ENCODE measurements around the gene TBX10.

GRCh38 chr11:67642173-67643120, 2.9 kb upstream of the TBX10 start:
- TF ChIP-seq CTCF (IDR thresholded peaks at IDR 0.05; ENCODE audit: low read depth, low read length, poor library complexity, severe bottlenecking) (no peak), EZH2phosphoT487 (IDR thresholded peaks at IDR 0.05; ENCODE audit: borderline replicate concordance, low read length) (no peak)
